ENCODE results near the gene SLC25A40. TPM values are rescaled to one million over a fixed set of nuclear protein-coding genes. Genes with fewer than 3 reads are reported as not detected.

Gene SLC25A40
- polyA plus RNA-seq, 1 of the 3 experiments (the other 2 are of a cell fraction) = 5.5 TPM

GRCh38 chr7:87784424-87784823, 91.7 kb downstream of the SLC25A40 start:
- H3K4me3 ChIP-seq (ENCODE audit: low read depth in 2 of 2, low read length in 1 of 2) = no peak overlapping the region

More at GRCh38 chr7:87784424-87784823, 91.7 kb downstream of the SLC25A40 start:
- Histone ChIP-seq H3K27me3 (ENCODE audit: insufficient read depth) (no peaks in the 10 kb centered on the region), H3K27ac (ENCODE audit: low read depth in 2 of 2, low read length in 1 of 2) (no peak overlapping the region), H3K36me3 (replicated peaks in 1 of 2; ENCODE audit: control insufficient read depth in 1 of 2, insufficient read depth in 2 of 2, low read length in 1 of 2) (no peaks in the 10 kb centered on the region), H2AFZ (ENCODE audit: low read depth) (no peak overlapping the region), H4K20me1 (ENCODE audit: insufficient read depth) (no peaks in the 10 kb centered on the region), H3K4me1 (ENCODE audit: control insufficient read depth in 1 of 2, insufficient read depth in 2 of 2, low read depth in 1 of 2, low read length in 1 of 2) (no peaks in the 10 kb centered on the region), H3K9ac (no peak overlapping the region), H3K9me2 (no peaks in the 10 kb centered on the region), H3F3A (replicated peaks; ENCODE audit: insufficient read depth) (no peaks in the 10 kb centered on the region), H3K79me2 (ENCODE audit: insufficient read depth) (no peaks in the 10 kb centered on the region), H3K9me3 (no peaks in the 10 kb centered on the region), H3K4me2 (no peak overlapping the region)
- POLR2A ChIA-PET = no interaction called here
- DNase-seq = no peak
- TF ChIP-seq TEAD4 (IDR thresholded peaks at IDR 0.05; ENCODE audit: borderline replicate concordance, insufficient read depth) = no peak
- 0 out of 2 replicates have a peak, but pooled peaks have one; percentile 16 for TF ChIP-seq RAD21 (IDR thresholded peaks at IDR 0.05; ENCODE audit: low read length)
- TF ChIP-seq, protein P1, sequence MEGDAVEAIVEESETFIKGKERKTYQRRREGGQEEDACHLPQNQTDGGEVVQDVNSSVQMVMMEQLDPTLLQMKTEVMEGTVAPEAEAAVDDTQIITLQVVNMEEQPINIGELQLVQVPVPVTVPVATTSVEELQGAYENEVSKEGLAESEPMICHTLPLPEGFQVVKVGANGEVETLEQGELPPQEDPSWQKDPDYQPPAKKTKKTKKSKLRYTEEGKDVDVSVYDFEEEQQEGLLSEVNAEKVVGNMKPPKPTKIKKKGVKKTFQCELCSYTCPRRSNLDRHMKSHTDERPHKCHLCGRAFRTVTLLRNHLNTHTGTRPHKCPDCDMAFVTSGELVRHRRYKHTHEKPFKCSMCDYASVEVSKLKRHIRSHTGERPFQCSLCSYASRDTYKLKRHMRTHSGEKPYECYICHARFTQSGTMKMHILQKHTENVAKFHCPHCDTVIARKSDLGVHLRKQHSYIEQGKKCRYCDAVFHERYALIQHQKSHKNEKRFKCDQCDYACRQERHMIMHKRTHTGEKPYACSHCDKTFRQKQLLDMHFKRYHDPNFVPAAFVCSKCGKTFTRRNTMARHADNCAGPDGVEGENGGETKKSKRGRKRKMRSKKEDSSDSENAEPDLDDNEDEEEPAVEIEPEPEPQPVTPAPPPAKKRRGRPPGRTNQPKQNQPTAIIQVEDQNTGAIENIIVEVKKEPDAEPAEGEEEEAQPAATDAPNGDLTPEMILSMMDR (IDR thresholded peaks at IDR 0.05) = peak; percentile 19; the same call in 1 of the 2 replicates
- no peak for TF ChIP-seq ELF1 (IDR thresholded peaks at IDR 0.05)
- CTCF ChIA-PET = interaction anchor here (0.5 to 4.8 kb wide), 4 partner anchors 9 to 424 kb away, joined by 4 to 19 read pairs (median 6); no protein-coding TSS in a partner anchor

Other genes starting within 250 kb of the SLC25A40 start
- gene RUNDC3B, start 248.0 kb downstream of the SLC25A40 start, polyA plus RNA-seq (2012; rRNA removed) = 0.05 and 0.10 TPM in 2 replicates
- gene DBF4, start 133 bp upstream of the SLC25A40 start, polyA plus RNA-seq (2012; rRNA removed) = 5.1 and 7.6 TPM in 2 replicates
- gene ADAM22, start 57.9 kb upstream of the SLC25A40 start, polyA plus RNA-seq (2012; rRNA removed) = 3.0 and 4.8 TPM in 2 replicates

Measured in SK-N-SH (cell line).